Left lung (tissue), 10 donors: ENCODE measurements around the gene GPR26. TPM values are rescaled to one million over a fixed set of nuclear protein-coding genes. Genes with fewer than 3 reads are reported as not detected.

Experiments
- ATAC-seq: fragments of 200-7000 bp; cut with Tn5 transposase; one replicate; pipeline ENCODE4 v1.9.1; 2020; ENCODE audit warnings: moderate library complexity
- DNase-seq, 4 donors: peaks; one replicate each; pipeline ENCODE4 v3.0.0-alpha.2; 2013 to 2020
- H3K27ac ChIP-seq, 2 donors: fragments of 200-600 bp; sonication (generic) in 1 of 2; one replicate each; pipeline versions ENCODE4 v1.5.0 to v1.8.0; 2020 to 2021
- H3K27me3 ChIP-seq, 2 donors: fragments of 200-600 bp; sonication (generic) in 1 of 2; one replicate each; pipeline versions ENCODE4 v1.5.0 to v1.8.0; 2020 to 2021
- H3K36me3 ChIP-seq, 2 donors: fragments of 200-600 bp; sonication (generic) in 1 of 2; one replicate each; pipeline versions ENCODE4 v1.5.0 to v1.8.0; 2020 to 2021
- H3K4me1 ChIP-seq, 2 donors: fragments of 200-600 bp; one replicate each; pipeline ENCODE4 v1.8.0; 2021
- H3K4me3 ChIP-seq, 2 donors: fragments of 200-600 bp; sonication (generic) in 1 of 2; one replicate each; pipeline versions ENCODE4 v1.5.0 to v1.8.0; 2020 to 2021; ENCODE audit warnings: mild to moderate bottlenecking in 1 of 2
- H3K9me3 ChIP-seq, 2 donors: fragments of 200-600 bp; sonication (generic) in 1 of 2; one replicate each; pipeline versions ENCODE4 v1.5.0 to v1.8.0; 2020 to 2021
- CTCF ChIP-seq, 2 donors: fragments of 200-600 bp; sonication (generic) in 1 of 2; IDR thresholded peaks; one replicate each; pipeline versions ENCODE4 v1.5.0 to v1.8.0; 2021; ENCODE audit warnings: antibody characterized with exemption in 2 of 2
- intact Hi-C, 2 donors: fragments of 100-400 bp; cut with DNase I; formaldehyde crosslinking; loops; one replicate each; pipeline versions ENCODE4 v1.11.2 to v1.14.2; 2022
- polyA plus RNA-seq, 6 donors: library from polyadenylated mRNA; unstranded; fragments of 120-200 nt; gene quantifications; one replicate each; pipeline ENCODE4 v1.2.1, GENCODE V29; 2013; ENCODE audit not compliant: insufficient read length in 6 of 6
- total RNA-seq, 2 donors: library from RNA; stranded (reverse); fragmentation: NEBNext Ultra II Directional; extraction: Animal tissue kit (Norgen Biotek cat#: 25700); gene quantifications; one replicate each; pipeline ENCODE4 v1.2.1, GENCODE V29; 2021
- donor health status: DM: no; HTN: yes; CAD: no.
- donor health status: DM: no; HTN: no; CAD: no.

The GPR26 gene
- total and polyA plus RNA-seq, 8 donors: 0.01 TPM; not detected in 7

GRCh38 chr10:123706236-123706635, 40.1 kb downstream of the GPR26 start:
- no peak for TF ChIP-seq CTCF (IDR thresholded peaks at IDR 0.05)
- Histone ChIP-seq H3K27ac (no peak overlapping the region), H3K9me3 (no peaks in the 10 kb centered on the region), H3K4me1 (no peaks in the 10 kb centered on the region), H3K4me3 (no peak overlapping the region), H3K27me3 (peaks cover 0 to 32% of the 10 kb centered on the region in 2 donors), H3K36me3 (no peaks in the 10 kb centered on the region)
- ATAC-seq (no peak), DNase-seq (no peak)
- intact Hi-C loops: no loop called here

- DNase-seq: no peak
- intact Hi-C loops: no loop called here
- Histone ChIP-seq H3K36me3 (no peaks in the 10 kb centered on the region), H3K4me3 (no peak overlapping the region), H3K9me3 (peaks cover 0 to 3% of the 10 kb centered on the region in 2 donors), H3K27me3 (no peaks in the 10 kb centered on the region), H3K4me1 (no peaks in the 10 kb centered on the region), H3K27ac (no peak overlapping the region)
- ATAC-seq: no peak
- no peak for TF ChIP-seq CTCF (IDR thresholded peaks at IDR 0.05)
These were observed 49.4 kb downstream of the GPR26 start for GRCh38 chr10:123715546-123715945.

DNA sequence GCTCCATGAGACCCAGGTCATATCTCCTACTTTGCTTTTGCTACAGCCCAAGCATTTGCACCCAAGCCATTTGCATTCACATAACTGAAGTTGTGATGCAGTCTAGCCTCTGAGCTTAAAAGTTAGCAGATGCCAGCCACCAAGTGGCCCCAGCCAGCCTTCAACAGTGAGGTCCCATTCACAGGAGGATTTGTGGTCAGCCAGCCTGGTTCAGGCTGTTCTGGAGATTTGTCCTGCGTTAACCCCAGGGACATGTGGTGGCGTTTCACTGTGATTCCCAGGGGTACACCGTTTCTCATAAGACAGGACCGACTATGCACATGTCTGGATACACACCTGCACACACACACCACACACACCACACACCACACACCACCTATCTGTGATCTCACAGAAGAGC, 51.2 kb downstream of the GPR26 start:
- no peak overlapping the region for H3K27ac ChIP-seq
- no peaks in the 10 kb centered on the region for H3K27me3 ChIP-seq
- intact Hi-C loops: no loop called here
- no peaks in the 10 kb centered on the region for H3K4me1 ChIP-seq
- H3K4me3 ChIP-seq: no peak overlapping the region
- no peak for ATAC-seq
- TF ChIP-seq CTCF (IDR thresholded peaks at IDR 0.05): no peak
- no peak for DNase-seq
- no peaks in the 10 kb centered on the region for H3K36me3 ChIP-seq
- H3K9me3 ChIP-seq: peaks cover 0 to 3% of the 10 kb centered on the region in 2 donors

DNA sequence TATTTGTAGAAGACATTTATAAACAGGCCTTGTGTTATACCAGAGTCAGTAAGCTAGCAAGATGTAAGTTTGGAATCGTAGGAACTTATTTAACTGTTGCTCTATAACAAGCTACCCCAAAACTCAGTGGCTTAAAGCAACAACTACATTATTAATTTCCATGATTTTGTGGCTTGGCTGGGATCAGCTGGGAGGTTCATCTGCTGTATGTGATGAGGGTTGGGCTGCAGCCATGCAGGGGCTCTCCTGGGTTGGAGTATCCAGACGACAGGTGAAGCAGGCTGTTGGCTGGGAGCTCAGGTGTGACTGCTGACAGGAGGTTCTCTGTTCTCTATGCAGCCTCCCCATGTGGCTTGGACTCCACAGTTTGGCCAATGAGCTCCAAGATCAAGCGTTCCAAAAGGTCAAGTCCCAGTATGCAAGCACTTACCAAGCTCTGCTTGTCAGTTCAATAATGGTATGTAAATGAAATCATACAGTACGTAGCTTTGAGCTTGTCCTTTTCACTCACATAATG, 52.4 kb downstream of the GPR26 start:
- intact Hi-C loops: no loop called here
- no peak for TF ChIP-seq CTCF (IDR thresholded peaks at IDR 0.05)
- Histone ChIP-seq H3K4me3 (no peak overlapping the region), H3K36me3 (no peaks in the 10 kb centered on the region), H3K27ac (no peak overlapping the region), H3K4me1 (no peaks in the 10 kb centered on the region), H3K9me3 (peaks cover 0 to 3% of the 10 kb centered on the region in 2 donors), H3K27me3 (no peaks in the 10 kb centered on the region)
- DNase-seq: no peak
- ATAC-seq: no peak

GRCh38 chr10:123720536-123720935, 54.4 kb downstream of the GPR26 start:
- Histone ChIP-seq H3K27ac (no peak overlapping the region), H3K27me3 (no peaks in the 10 kb centered on the region), H3K4me3 (no peak overlapping the region), H3K4me1 (no peaks in the 10 kb centered on the region), H3K36me3 (no peaks in the 10 kb centered on the region), H3K9me3 (peaks cover 0 to 3% of the 10 kb centered on the region in 2 donors)
- no peak for DNase-seq
- intact Hi-C loops: no loop called here
- ATAC-seq: no peak
- TF ChIP-seq CTCF (IDR thresholded peaks at IDR 0.05): no peak
